PC-9 (cell line): ENCODE measurements around the gene GBX1. TPM values are rescaled to one million over a fixed set of nuclear protein-coding genes. Genes with fewer than 3 reads are reported as not detected.

Experiments
- BruUV-seq: library from RNA; stranded (reverse); fragments of 400-500 nt; replicated peaks from 2 replicates; lab custom pipeline; 2021; lab: Mats Ljungman, UMichigan
- CTCF ChIA-PET: fragments of 300-600 bp; sonication (Branson Sonifier 250); formaldehyde crosslinking; loops from one replicate; lab custom pipeline; 2022; ENCODE audit warnings: antibody characterized with exemption; lab: Charles Lee
- POLR2A ChIA-PET: fragments of 300-600 bp; sonication (Branson Sonifier 250); formaldehyde crosslinking; loops from one replicate; lab custom pipeline; 2022; ENCODE audit warnings: antibody characterized with exemption; ENCODE audit not compliant: unreplicated experiment; lab: Charles Lee
- DNase-seq, 2 experiments: peaks; one replicate each; pipeline versions ENCODE4 v3.0.0 to v3.0.0-alpha.2; 2015 to 2022; ENCODE audit warnings: mixed read lengths in 1 of 2
- H2AFZ ChIP-seq: fragments of 200-600 bp; sonication (generic); 2 replicates; pipeline ENCODE4 v1.8.1; 2017; ENCODE audit warnings: antibody characterized with exemption
- H3F3A ChIP-seq: fragments of 200-600 bp; sonication (generic); 2 replicates; pipeline ENCODE4 v1.8.1; 2017; ENCODE audit warnings: antibody characterized with exemption, mild to moderate bottlenecking, low read depth; ENCODE audit not compliant: insufficient read depth
- H3K27ac ChIP-seq: fragments of 200-600 bp; sonication (generic); 2 replicates; pipeline ENCODE4 v1.6.1; 2016; ENCODE audit warnings: mixed run types
- H3K27me3 ChIP-seq: fragments of 200-600 bp; sonication (generic); 2 replicates; pipeline ENCODE4 v1.6.1; 2016; ENCODE audit warnings: low read depth, mixed run types; ENCODE audit not compliant: insufficient read depth
- H3K36me3 ChIP-seq: fragments of 200-600 bp; sonication (generic); 2 replicates; pipeline ENCODE4 v1.6.1; 2016; ENCODE audit warnings: low read depth, mixed run types
- H3K4me1 ChIP-seq: fragments of 200-600 bp; sonication (generic); replicated peaks from 2 replicates; pipeline ENCODE4 v1.6.1; 2016; ENCODE audit warnings: mixed run types; ENCODE audit not compliant: insufficient read depth
- H3K4me2 ChIP-seq: fragments of 200-600 bp; sonication (generic); 2 replicates; pipeline ENCODE4 v1.6.1; 2017; ENCODE audit warnings: mixed run types
- H3K4me3 ChIP-seq: fragments of 200-600 bp; sonication (generic); 2 replicates; pipeline ENCODE4 v1.6.1; 2016; ENCODE audit warnings: mixed run types
- H3K79me2 ChIP-seq: fragments of 200-600 bp; sonication (generic); 2 replicates; pipeline ENCODE4 v1.6.1; 2017; ENCODE audit warnings: low read depth, mixed run types
- H3K9me2 ChIP-seq: fragments of 200-600 bp; sonication (generic); 2 replicates; pipeline ENCODE4 v1.8.1; 2017; ENCODE audit warnings: mild to moderate bottlenecking; ENCODE audit not compliant: insufficient read depth
- H3K9me3 ChIP-seq: fragments of 200-600 bp; sonication (generic); 2 replicates; pipeline ENCODE4 v1.8.1; 2016; ENCODE audit warnings: low read depth; ENCODE audit not compliant: insufficient read depth
- H4K20me1 ChIP-seq: fragments of 200-600 bp; sonication (generic); 2 replicates; pipeline ENCODE4 v1.8.1; 2017; ENCODE audit not compliant: insufficient read depth
- CTCF ChIP-seq: fragments of 200-600 bp; sonication (generic); conservative IDR thresholded peaks from 2 replicates; pipeline ENCODE4 v1.6.1; 2017; ENCODE audit warnings: mixed run types, antibody characterized with exemption, mild to moderate bottlenecking, moderate library complexity
- EZH2 ChIP-seq: fragments of 200-600 bp; sonication (generic); IDR thresholded peaks from 2 replicates; pipeline ENCODE4 v1.8.0; 2017; ENCODE audit warnings: antibody characterized with exemption, low read depth
- intact Hi-C: fragments of 100-400 bp; cut with micrococcal nuclease; formaldehyde crosslinking; loops from one replicate; pipeline ENCODE4 v1.10.0; 2022; ENCODE audit not compliant: unreplicated experiment
- total RNA-seq: library from RNA; stranded (reverse); gene quantifications from 2 replicates; pipeline ENCODE4 v1.2.3, GENCODE V29; 2021

GBX1 gene
- total RNA-seq, 1 experiment from 2014 or later: not detected

DNA sequence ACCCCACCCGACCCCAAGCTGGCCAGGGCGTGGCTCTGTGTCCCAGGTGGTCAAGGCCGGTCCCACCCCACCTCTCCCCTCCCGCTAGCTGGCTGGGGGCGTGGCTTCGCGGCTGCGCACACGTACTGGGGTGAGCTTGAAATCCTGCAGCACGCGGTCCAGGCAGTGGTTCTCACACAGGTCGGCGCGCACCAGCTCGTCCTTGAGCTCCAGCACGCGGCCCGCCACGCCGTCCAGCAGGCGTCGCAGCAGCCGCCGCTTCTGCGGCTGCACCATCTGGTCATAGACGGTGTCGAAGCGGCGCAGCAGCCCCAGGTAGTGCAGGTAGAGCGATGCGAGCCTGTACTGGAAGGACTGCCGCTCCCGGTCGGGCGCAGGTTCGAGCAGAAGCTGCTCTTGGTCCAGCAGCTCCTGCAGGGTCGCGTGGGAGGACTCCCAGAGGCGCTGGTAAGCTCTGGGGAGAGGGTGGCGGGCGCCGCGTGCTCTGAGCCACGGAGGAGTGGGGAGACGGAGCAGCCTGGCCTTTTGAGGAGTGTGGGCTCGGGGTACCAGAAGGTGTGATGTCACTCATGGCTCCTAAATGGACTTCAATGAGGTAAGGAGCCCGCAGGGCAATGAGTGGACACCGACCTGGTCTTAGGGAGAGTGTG lies 37.0 kb upstream of the GBX1 start:
- ChIA-PET POLR2A (no interaction called here), CTCF (no interaction called here)
- DNase-seq: no peak
- no peaks in the 10 kb centered on the region for H4K20me1 ChIP-seq
- H3K27ac ChIP-seq: no peak overlapping the region
- no peaks in the 10 kb centered on the region for H3K79me2 ChIP-seq
- BruUV-seq: no TSS peak
- H3K9me3 ChIP-seq: no peaks in the 10 kb centered on the region
- H3K4me2 ChIP-seq: no peak overlapping the region
- no peaks in the 10 kb centered on the region for H3K4me1 ChIP-seq
- H3K36me3 ChIP-seq: no peaks in the 10 kb centered on the region
- no peaks in the 10 kb centered on the region for H3K9me2 ChIP-seq
- peaks cover 88% of the 10 kb centered on the region for H3K27me3 ChIP-seq
- TF ChIP-seq EZH2 (no peak), CTCF (no peak)
- intact Hi-C loops: no loop called here
- no peaks in the 10 kb centered on the region for H3F3A ChIP-seq
- no peak overlapping the region for H3K4me3 ChIP-seq
- H2AFZ ChIP-seq: no peak overlapping the region

GRCh38 chr7:151202836-151203235 lies 35.3 kb upstream of the GBX1 start:
- no peak overlapping the region for H3K4me3 ChIP-seq
- H3F3A ChIP-seq: no peaks in the 10 kb centered on the region
- H3K27ac ChIP-seq: no peak overlapping the region
- no peaks in the 10 kb centered on the region for H3K9me2 ChIP-seq
- no peak overlapping the region for H3K4me2 ChIP-seq
- no peaks in the 10 kb centered on the region for H4K20me1 ChIP-seq
- no TSS peak for BruUV-seq
- H2AFZ ChIP-seq: no peak overlapping the region
- intact Hi-C loops: no loop called here
- H3K4me1 ChIP-seq: no peaks in the 10 kb centered on the region
- H3K27me3 ChIP-seq: peaks cover 100% of the 10 kb centered on the region
- POLR2A ChIA-PET: no interaction called here
- CTCF ChIA-PET: no interaction called here
- H3K36me3 ChIP-seq: no peaks in the 10 kb centered on the region
- no peaks in the 10 kb centered on the region for H3K9me3 ChIP-seq
- no peak for DNase-seq
- H3K79me2 ChIP-seq: no peaks in the 10 kb centered on the region
- no peak for TF ChIP-seq CTCF
- TF ChIP-seq EZH2: no peak

GRCh38 chr7:151201751-151202150 lies 34.3 kb upstream of the GBX1 start:
- TF ChIP-seq CTCF (no peak), EZH2 (no peak)
- POLR2A ChIA-PET: no interaction called here
- CTCF ChIA-PET: no interaction called here
- no peaks in the 10 kb centered on the region for H3K9me2 ChIP-seq
- H3K79me2 ChIP-seq: no peaks in the 10 kb centered on the region
- H3K4me2 ChIP-seq: no peak overlapping the region
- H2AFZ ChIP-seq: no peak overlapping the region
- no peak overlapping the region for H3K27ac ChIP-seq
- BruUV-seq: no TSS peak
- intact Hi-C loops: no loop called here
- no peak for DNase-seq
- H3F3A ChIP-seq: no peaks in the 10 kb centered on the region
- no peaks in the 10 kb centered on the region for H3K9me3 ChIP-seq
- peaks cover 100% of the 10 kb centered on the region for H3K27me3 ChIP-seq
- H3K4me3 ChIP-seq: no peak overlapping the region
- H4K20me1 ChIP-seq: no peaks in the 10 kb centered on the region
- H3K4me1 ChIP-seq: no peaks in the 10 kb centered on the region
- no peaks in the 10 kb centered on the region for H3K36me3 ChIP-seq
